ENCODE data around the gene RAB11FIP3. TPM values are rescaled to one million over a fixed set of nuclear protein-coding genes. Genes with fewer than 3 reads are reported as not detected.

Gene RAB11FIP3
- total and polyA plus RNA-seq, 2 of the 13 experiments (the other 11 are each of a cell fraction or from before 2014, with no cell fraction given) = 34.3 to 57.6 TPM

GRCh38 chr16:537415-538335, 112.2 kb downstream of the RAB11FIP3 start:
- DNase-seq (ENCODE audit: low spot score) (no peak), FAIRE-seq (no peak), ATAC-seq (no peak)
- Histone ChIP-seq H3K4me2 (ENCODE audit: low read depth, low read length) (no peak overlapping the region), H2AFZ (ENCODE audit: low read length) (no peak overlapping the region), H3K79me2 (ENCODE audit: insufficient read depth, low read length) (peaks cover 61% of the 10 kb centered on the region), H3K36me3 (replicated peaks in 1 of 2; ENCODE audit: control insufficient read depth in 1 of 2, insufficient read depth in 2 of 2, low read length in 2 of 2) (peaks cover 13 to 19% of the 10 kb centered on the region in 2 experiments; a peak in 4 of 5 replicates), H4K20me1 (ENCODE audit: insufficient read depth, low read length) (peaks cover 5% of the 10 kb centered on the region; the same call in 1 of the 2 replicates), H3K4me3 (replicated peaks in 1 of 3; ENCODE audit: insufficient read depth in 1 of 3, low read depth in 2 of 3, low read length in 3 of 3) (no peak overlapping the region), H3K9ac (ENCODE audit: insufficient read depth, low read depth, low read length) (no peak overlapping the region), H3K9me3 (ENCODE audit: low read length) (no peaks in the 10 kb centered on the region), H3K4me1 (ENCODE audit: insufficient read depth, low read length) (peaks cover 36% of the 10 kb centered on the region), H3K27ac (ENCODE audit: extremely low read length, insufficient read depth, low read length) (no peak overlapping the region), H3K27me3 (ENCODE audit: control insufficient read depth in 1 of 2, insufficient read depth in 2 of 2, low read length in 2 of 2) (no peaks in the 10 kb centered on the region)
- no TSS peak for BruUV-seq (replicated peaks)
- ChIA-PET POLR2A (interaction anchor here (1.3 kb wide), 1 partner anchor 183 kb away, joined by 3 read pairs; the partner anchor contains the start of gene ANTKMT), CTCF (ENCODE audit: low intra/inter-chr PET ratio, low total read pairs) (no interaction called here)
- intact Hi-C loops (cut with micrococcal nuclease; ENCODE audit: unreplicated experiment) (no loop called here), in situ Hi-C loops (cut with HindIII; ENCODE audit: extremely low pct_ligation_motif_present, low pct_unique_long_range_greater_than_20kb) (no loop called here)
- WGBS (ENCODE audit: low lambda C conversion rate) = 96% methylated on average over 45 of the region's 60 CpGs
- TF ChIP-seq HOXD1 (CRISPR knock-in tag; IDR thresholded peaks at IDR 0.05) = no peak
- peak; percentile 61; the same call in 1 of the 2 replicates for TF ChIP-seq ZBTB33 (CRISPR knock-in tag; IDR thresholded peaks at IDR 0.05)
- TF ChIP-seq CTCF (CRISPR knock-in tag; IDR thresholded peaks at IDR 0.05) = peak; percentile 24; the same call in 1 of the 2 replicates
- TF ChIP-seq RBFOX2 (IDR thresholded peaks at IDR 0.05; ENCODE audit: low read depth, low read length) = peak; percentile 47
- peak; percentile 51 for TF ChIP-seq AGO2 (optimal IDR thresholded peaks at IDR 0.05; ENCODE audit: low read depth, low read length)
- TF ChIP-seq ZSCAN30 (CRISPR knock-in tag; IDR thresholded peaks at IDR 0.05) = no peak
- peak; percentile 9; the same call in 1 of the 2 replicates for TF ChIP-seq HOXA3 (CRISPR knock-in tag; IDR thresholded peaks at IDR 0.05)
